H9 (cell line): ENCODE results near the gene MOB3A. TPM values are rescaled to one million over a fixed set of nuclear protein-coding genes. Genes with fewer than 3 reads are reported as not detected.

ENCODE experiments used
- DNase-seq: peaks from one replicate; pipeline ENCODE4 v3.0.0-alpha.2; 2017
- H2AFZ ChIP-seq: one replicate; pipeline ENCODE4 v1.6.1; 2013; ENCODE audit warnings: mild to moderate bottlenecking, low read length, control low read depth, moderate library complexity
- H2AK5ac ChIP-seq: 2 replicates; pipeline ENCODE4 v1.6.1; 2013; ENCODE audit warnings: low read length, control low read depth, mixed read lengths; ENCODE audit not compliant: insufficient read length
- H2BK120ac ChIP-seq: one replicate; pipeline ENCODE4 v1.6.1; 2013; ENCODE audit warnings: low read depth, mild to moderate bottlenecking, low read length, control low read depth, inconsistent platforms; ENCODE audit not compliant: poor library complexity, severe bottlenecking
- H2BK12ac ChIP-seq: 2 replicates; pipeline ENCODE4 v1.6.1; 2013; ENCODE audit warnings: low read length, control low read depth, mixed read lengths, low read depth; ENCODE audit not compliant: insufficient read length
- H2BK15ac ChIP-seq: 2 replicates; pipeline ENCODE4 v1.6.1; 2013; ENCODE audit warnings: low read depth, low read length, control low read depth
- H2BK20ac ChIP-seq: one replicate; pipeline ENCODE4 v1.6.1; 2013; ENCODE audit warnings: low read depth, mild to moderate bottlenecking, low read length, control low read depth, inconsistent platforms; ENCODE audit not compliant: poor library complexity, severe bottlenecking
- H2BK5ac ChIP-seq: 2 replicates; pipeline ENCODE4 v1.6.1; 2013; ENCODE audit warnings: low read length, control low read depth, mixed read lengths; ENCODE audit not compliant: insufficient read length
- H3K14ac ChIP-seq: 2 replicates; pipeline ENCODE4 v1.6.1; 2013; ENCODE audit warnings: low read length, control low read depth; ENCODE audit not compliant: insufficient read depth
- H3K18ac ChIP-seq: 2 replicates; pipeline ENCODE4 v1.6.1; 2013; ENCODE audit warnings: low read depth, mild to moderate bottlenecking, mixed read lengths, low read length, control low read depth; ENCODE audit not compliant: insufficient read length
- H3K23ac ChIP-seq: 2 replicates; pipeline ENCODE4 v1.6.1; 2013; ENCODE audit warnings: low read length, control low read depth, mixed read lengths, low read depth; ENCODE audit not compliant: insufficient read length
- H3K23me2 ChIP-seq: 2 replicates; pipeline ENCODE4 v1.6.1; 2013; ENCODE audit warnings: low read depth, mild to moderate bottlenecking, mixed read lengths, low read length, control low read depth; ENCODE audit not compliant: insufficient read length, poor library complexity, severe bottlenecking
- H3K27ac ChIP-seq: 2 replicates; pipeline ENCODE4 v1.5.1; 2013; ENCODE audit warnings: low read length, control low read depth, mixed read lengths, low read depth; ENCODE audit not compliant: insufficient read length
- H3K27me3 ChIP-seq: 2 replicates; pipeline ENCODE4 v1.6.1; 2013; ENCODE audit warnings: low read length, control low read depth, inconsistent platforms; ENCODE audit not compliant: insufficient read depth
- H3K4ac ChIP-seq: 2 replicates; pipeline ENCODE4 v1.6.1; 2013; ENCODE audit warnings: low read depth, mild to moderate bottlenecking, control low read depth, inconsistent platforms, low read length, moderate library complexity
- H3K4me1 ChIP-seq: 2 replicates; pipeline ENCODE4 v1.6.1; 2013; ENCODE audit warnings: low read length, control low read depth, inconsistent platforms; ENCODE audit not compliant: insufficient read depth
- H3K4me2 ChIP-seq: 2 replicates; pipeline ENCODE4 v1.6.1; 2013; ENCODE audit warnings: low read length, control low read depth, mixed read lengths; ENCODE audit not compliant: insufficient read length, insufficient read depth
- H3K56ac ChIP-seq: 2 replicates; pipeline ENCODE4 v1.6.1; 2013; ENCODE audit warnings: low read depth, mild to moderate bottlenecking, mixed read lengths, low read length, control low read depth; ENCODE audit not compliant: insufficient read length
- H3K79me1 ChIP-seq: 2 replicates; pipeline ENCODE4 v1.6.1; 2013; ENCODE audit warnings: low read depth, mild to moderate bottlenecking, moderate library complexity, low read length, control low read depth, inconsistent platforms; ENCODE audit not compliant: insufficient read depth, poor library complexity, severe bottlenecking
- H3K79me2 ChIP-seq: 2 replicates; pipeline ENCODE4 v1.6.1; 2013; ENCODE audit warnings: low read length, control low read depth, inconsistent platforms; ENCODE audit not compliant: insufficient read depth
- H3K9ac ChIP-seq: 2 replicates; pipeline ENCODE4 v1.6.1; 2013; ENCODE audit warnings: low read length, control low read depth, mixed read lengths; ENCODE audit not compliant: insufficient read length; ENCODE audit errors: extremely low read depth
- H3K9me3 ChIP-seq: one replicate; pipeline ENCODE4 v1.6.1; 2013; ENCODE audit warnings: low read depth, low read length, inconsistent platforms; ENCODE audit not compliant: control insufficient read depth
- H3T11ph ChIP-seq: one replicate; pipeline ENCODE4 v1.6.1; 2013; ENCODE audit warnings: mild to moderate bottlenecking, low read length, control low read depth, inconsistent platforms
- H4K20me1 ChIP-seq: one replicate; pipeline ENCODE4 v1.6.1; 2013; ENCODE audit not compliant: control insufficient read depth, insufficient read length, insufficient read depth
- H4K5ac ChIP-seq: 2 replicates; pipeline ENCODE4 v1.6.1; 2013; ENCODE audit warnings: low read depth, mild to moderate bottlenecking, mixed read lengths, low read length, control low read depth; ENCODE audit not compliant: insufficient read length
- H4K8ac ChIP-seq: replicated peaks from 2 replicates; pipeline ENCODE4 v1.6.1; 2013; ENCODE audit warnings: low read length, control low read depth, mixed read lengths, low read depth; ENCODE audit not compliant: insufficient read length
- H4K91ac ChIP-seq: 2 replicates; pipeline ENCODE4 v1.6.1; 2013; ENCODE audit warnings: low read depth, mild to moderate bottlenecking, moderate library complexity, mixed read lengths, low read length, control low read depth; ENCODE audit not compliant: insufficient read length
- H3K27ac Mint-ChIP-seq, 3 experiments: 2 replicates in 2 of 3; 3 replicates in 1 of 3; pipeline ENCODE4 v1.8.0; 2020 to 2021; ENCODE audit warnings: mixed read lengths in 3 of 3, mild to moderate bottlenecking in 1 of 3, moderate library complexity in 1 of 3
- H3K27me3 Mint-ChIP-seq: 2 replicates; pipeline ENCODE4 v1.8.0; 2021; ENCODE audit warnings: low read depth, mild to moderate bottlenecking, moderate library complexity, mixed read lengths
- H3K36me3 Mint-ChIP-seq, 3 experiments: 2 replicates in 2 of 3; 3 replicates in 1 of 3; pipeline ENCODE4 v1.8.0; 2020 to 2021; ENCODE audit warnings: low read depth in 3 of 3, mixed read lengths in 3 of 3; ENCODE audit not compliant: insufficient read depth in 1 of 3
- H3K4me1 Mint-ChIP-seq, 2 experiments: 2 replicates each; pipeline ENCODE4 v1.8.0; 2020; ENCODE audit warnings: mixed read lengths in 2 of 2
- H3K4me3 Mint-ChIP-seq, 2 experiments: 2 replicates in 1 of 2; 3 replicates in 1 of 2; pipeline ENCODE4 v1.8.0; 2020 to 2021; ENCODE audit warnings: mild to moderate bottlenecking in 2 of 2, mixed read lengths in 2 of 2, moderate library complexity in 1 of 2
- H3K9me3 Mint-ChIP-seq, 2 experiments: 2 replicates in 1 of 2; 3 replicates in 1 of 2; pipeline ENCODE4 v1.8.0; 2020; ENCODE audit warnings: mild to moderate bottlenecking in 2 of 2, mixed read lengths in 2 of 2, moderate library complexity in 1 of 2
- CTCF ChIP-seq: fragments of 200-600 bp; sonication (generic); conservative IDR thresholded peaks from 3 replicates; pipeline ENCODE4 v1.8.0; 2021; ENCODE audit warnings: antibody characterized with exemption, mild to moderate bottlenecking
- WGBS: extraction: QIAGEN DNeasy Blood & Tissue Kit; methylation state at CpG from one replicate; pipeline ENCODE4 v1.1.7; 2013; ENCODE audit warnings: missing lambda C conversion rate, low lambda C conversion rate, mixed read lengths; ENCODE audit not compliant: insufficient read length; ENCODE audit errors: extremely low coverage; 5-methylcytosine and 5-hydroxymethylcytosine counted together
- total RNA-seq: library from RNA; stranded (reverse); gene quantifications from 2 replicates; pipeline ENCODE4 v1.2.1, GENCODE V29; 2021

The MOB3A gene
- total RNA-seq, 1 experiment from 2014 or later: 11.5 TPM

- H3K27me3 Mint-ChIP-seq: no peaks in the 10 kb centered on the region
- H3K4me1 Mint-ChIP-seq: no peaks in the 10 kb centered on the region
- no peak overlapping the region for H3K27ac Mint-ChIP-seq
- no peak overlapping the region for H3K4me2 ChIP-seq
- H2BK120ac ChIP-seq: no peak overlapping the region
- H3K56ac ChIP-seq: no peak overlapping the region
- no peaks in the 10 kb centered on the region for H3K9me3 Mint-ChIP-seq
- H2AFZ ChIP-seq: no peak overlapping the region
- no peaks in the 10 kb centered on the region for H3K4me1 ChIP-seq
- no peak overlapping the region for H2BK15ac ChIP-seq
- no peak overlapping the region for H2BK5ac ChIP-seq
- H3K9ac ChIP-seq: no peak overlapping the region
- no peaks in the 10 kb centered on the region for H3K23me2 ChIP-seq
- H3K4ac ChIP-seq: no peak overlapping the region
- no peak overlapping the region for H3K27ac ChIP-seq
- H2BK20ac ChIP-seq: no peak overlapping the region
- H2AK5ac ChIP-seq: no peak overlapping the region
- no peaks in the 10 kb centered on the region for H3K79me1 ChIP-seq
- no CpG with 5 or more reads among the region's 28 CpGs for WGBS
- H4K5ac ChIP-seq: no peak overlapping the region
- peaks cover 23 to 63% (median 60%) of the 10 kb centered on the region in 3 experiments; a peak in 6 of 7 replicates for H3K36me3 Mint-ChIP-seq
- no peak overlapping the region for H3T11ph ChIP-seq
- H4K91ac ChIP-seq: no peak overlapping the region
- no peak overlapping the region for H3K18ac ChIP-seq
- no peaks in the 10 kb centered on the region for H3K79me2 ChIP-seq
- DNase-seq: no peak
- no peak overlapping the region for H3K23ac ChIP-seq
- H3K4me3 Mint-ChIP-seq: no peak overlapping the region
- H3K27me3 ChIP-seq: no peaks in the 10 kb centered on the region
- no peak overlapping the region for H4K8ac ChIP-seq
- no peaks in the 10 kb centered on the region for H4K20me1 ChIP-seq
- no peaks in the 10 kb centered on the region for H3K9me3 ChIP-seq
- H2BK12ac ChIP-seq: no peak overlapping the region
- no peak for TF ChIP-seq CTCF
- H3K14ac ChIP-seq: no peak overlapping the region
These were observed 34.0 kb upstream of the MOB3A start for GRCh38 chr19:2129892-2130770.
